SK-MEL-5 (cell line): ENCODE data around the gene DOC2A. TPM values are rescaled to one million over a fixed set of nuclear protein-coding genes. Genes with fewer than 3 reads are reported as not detected.

Source experiments
- DNase-seq: peaks from one replicate; pipeline ENCODE4 v3.0.0-alpha.2; 2016; ENCODE audit warnings: low read depth, low spot score
- in situ Hi-C: cut with HindIII; loops from 2 replicates; pipeline ENCODE4 v1.10.0; 2016; ENCODE audit warnings: low sequenced_read_pairs, high pct_unique_total_duplicates, low pct_unique_long_range_greater_than_20kb
- total RNA-seq: library from RNA; depleted of rRNA; stranded (reverse); fragments of >200 nt; shearing (Covaris generic); gene quantifications from 2 replicates; pipeline ENCODE4 v1.2.3, GENCODE V29; 2014

Gene DOC2A
- total RNA-seq, 1 experiment from 2014 or later, result 2.1 TPM

DNA sequence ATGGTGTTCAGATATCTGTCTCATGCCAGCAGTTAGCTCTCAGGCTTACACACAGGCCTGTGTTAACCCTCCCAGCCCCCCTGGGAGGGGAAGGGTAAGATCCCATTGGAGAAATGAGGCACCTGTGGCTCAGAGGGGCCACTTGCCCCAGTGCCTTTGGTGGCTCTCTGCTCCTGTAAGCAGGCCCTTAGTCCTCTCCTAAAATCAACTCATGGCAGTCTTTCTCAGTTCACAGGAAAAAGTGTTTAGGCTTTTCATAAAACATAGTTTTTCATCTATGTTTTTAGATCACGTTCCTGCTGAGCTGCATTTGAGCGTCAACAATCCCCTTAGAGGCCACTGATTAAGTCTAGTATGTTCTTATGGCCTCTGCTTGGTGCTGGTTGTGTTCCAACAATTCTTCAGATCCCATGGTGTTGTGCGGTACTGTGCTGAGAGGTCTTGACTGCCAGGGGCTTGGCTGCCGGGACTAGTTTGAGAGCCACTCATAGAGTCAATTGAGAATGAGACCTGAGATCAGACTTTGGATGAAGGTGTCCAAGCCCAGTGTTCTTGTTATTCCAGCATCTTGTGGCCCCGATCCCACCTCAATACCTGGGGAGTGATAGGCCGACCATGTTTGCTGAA lies 26.6 kb downstream of the DOC2A start:
- no peak for DNase-seq
- in situ Hi-C loops, result no loop called here

DNA sequence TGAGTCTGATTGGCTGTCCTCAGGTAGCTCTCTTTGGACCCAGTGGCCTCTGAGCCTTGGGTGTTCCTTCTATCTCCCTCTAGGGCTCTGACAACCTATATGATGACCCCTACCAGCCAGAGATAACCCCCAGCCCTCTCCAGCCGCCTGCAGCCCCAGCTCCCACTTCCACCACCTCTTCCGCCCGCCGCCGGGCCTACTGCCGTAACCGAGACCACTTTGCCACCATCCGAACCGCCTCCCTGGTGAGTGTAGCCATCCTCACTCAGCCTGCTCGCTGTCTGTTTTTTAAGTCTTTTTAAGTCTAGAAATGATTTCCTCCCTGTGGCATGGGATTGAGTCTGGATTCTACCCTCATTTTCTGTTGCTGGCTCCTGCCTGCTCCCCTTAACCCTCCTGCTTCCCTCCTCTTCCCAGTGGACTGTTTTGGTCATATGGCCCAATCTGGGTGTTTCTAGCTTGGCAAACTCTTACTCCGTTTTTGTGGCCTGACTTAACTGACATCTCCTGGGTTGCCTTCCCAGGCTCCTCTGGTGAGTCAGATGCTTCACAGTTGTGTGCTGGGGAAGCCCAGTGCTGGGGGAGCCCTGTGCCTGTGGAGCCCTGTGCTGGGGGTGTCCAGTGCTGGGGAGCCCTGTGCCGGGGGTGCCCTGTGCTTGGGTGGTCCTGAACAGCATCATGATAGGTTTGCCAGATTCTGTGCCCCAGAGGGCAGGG lies 27.2 kb downstream of the DOC2A start:
- in situ Hi-C loops, result no loop called here
- no peak for DNase-seq

DNA sequence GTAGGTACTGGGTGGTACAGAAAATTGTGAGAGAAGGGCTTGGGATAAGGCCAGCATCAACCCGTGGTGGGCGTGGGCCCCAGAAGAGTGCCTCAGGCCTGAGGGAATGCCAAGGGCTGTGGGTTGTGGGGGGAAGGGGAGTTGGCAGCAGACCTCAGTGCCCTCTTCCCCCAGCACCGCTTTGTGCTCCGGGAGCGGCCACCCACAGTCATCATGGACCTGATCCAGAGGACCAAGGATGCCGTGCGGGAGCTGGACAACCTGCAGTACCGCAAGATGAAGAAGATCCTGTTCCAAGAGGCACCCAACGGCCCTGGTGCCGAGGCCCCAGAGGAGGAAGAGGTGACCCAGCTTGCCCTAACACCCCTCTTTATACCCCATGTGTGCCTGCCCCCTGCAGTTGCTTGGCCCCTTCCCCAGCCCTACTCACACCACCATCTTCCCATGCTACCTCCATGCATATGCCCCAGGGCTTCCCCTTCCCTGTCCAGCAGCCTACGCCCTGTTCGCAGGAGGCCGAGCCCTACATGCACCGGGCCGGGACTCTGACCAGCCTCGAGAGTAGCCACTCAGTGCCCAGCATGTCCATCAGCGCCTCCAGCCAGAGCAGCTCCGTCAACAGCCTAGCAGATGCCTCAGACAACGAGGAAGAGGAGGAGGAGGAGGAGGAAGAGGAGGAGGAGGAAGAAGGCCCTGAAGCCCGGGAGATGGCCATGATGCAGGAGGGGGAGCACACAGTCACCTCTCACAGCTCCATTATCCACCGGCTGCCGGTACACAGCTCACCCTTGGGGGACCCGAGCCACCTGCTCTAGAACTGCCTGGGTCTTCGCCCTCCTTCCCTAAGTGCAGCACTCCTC lies 28.0 kb downstream of the DOC2A start:
- in situ Hi-C loops, result no loop called here
- no peak for DNase-seq

DNA sequence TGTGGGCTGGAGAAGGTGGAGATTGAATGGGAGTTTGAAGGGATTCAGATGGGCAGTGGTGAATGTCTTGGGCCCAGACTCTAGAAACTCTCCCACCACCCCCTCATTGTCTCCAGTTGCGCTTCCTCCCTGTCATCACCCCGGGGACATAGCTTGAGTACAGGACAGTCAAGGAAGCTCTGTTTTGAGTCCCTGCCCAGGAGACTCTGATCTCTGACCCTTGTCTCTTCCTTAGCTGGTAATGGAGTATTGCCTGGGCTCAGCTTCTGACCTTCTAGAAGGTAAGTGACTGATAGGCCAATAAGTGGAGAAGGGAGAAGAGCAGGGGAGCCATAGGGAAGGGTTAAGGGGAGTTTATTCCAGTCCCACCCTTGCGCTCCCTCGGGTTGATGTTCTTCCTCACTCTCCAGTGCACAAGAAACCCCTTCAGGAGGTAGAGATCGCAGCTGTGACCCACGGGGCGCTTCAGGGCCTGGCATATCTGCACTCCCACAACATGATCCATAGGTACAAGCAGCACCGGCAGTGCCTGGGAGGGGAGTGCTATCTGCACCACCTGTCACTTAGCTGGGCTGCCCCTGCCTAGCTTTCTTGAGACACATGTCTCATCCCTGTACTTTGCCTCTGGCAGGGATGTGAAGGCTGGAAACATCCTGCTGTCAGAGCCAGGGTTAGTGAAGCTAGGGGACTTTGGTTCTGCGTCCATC lies 32.1 kb downstream of the DOC2A start:
- in situ Hi-C loops, result no loop called here
- DNase-seq, result no peak

DNA sequence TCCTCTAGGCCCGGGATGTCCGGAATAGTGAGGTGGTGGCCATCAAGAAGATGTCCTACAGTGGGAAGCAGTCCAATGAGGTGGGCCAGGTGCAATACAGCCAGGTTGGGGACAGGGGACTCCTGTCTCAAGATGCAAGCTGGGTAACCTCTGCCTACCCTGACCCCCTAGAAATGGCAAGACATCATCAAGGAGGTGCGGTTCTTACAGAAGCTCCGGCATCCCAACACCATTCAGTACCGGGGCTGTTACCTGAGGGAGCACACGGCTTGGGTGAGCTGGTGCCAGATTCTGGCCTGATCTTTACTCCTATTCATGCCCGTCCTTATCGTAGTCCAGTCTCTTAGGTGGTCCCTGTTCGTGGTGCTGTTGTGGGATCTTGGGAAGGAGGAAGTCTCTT lies 32.7 kb downstream of the DOC2A start:
- in situ Hi-C loops, result no loop called here
- no peak for DNase-seq

DNA sequence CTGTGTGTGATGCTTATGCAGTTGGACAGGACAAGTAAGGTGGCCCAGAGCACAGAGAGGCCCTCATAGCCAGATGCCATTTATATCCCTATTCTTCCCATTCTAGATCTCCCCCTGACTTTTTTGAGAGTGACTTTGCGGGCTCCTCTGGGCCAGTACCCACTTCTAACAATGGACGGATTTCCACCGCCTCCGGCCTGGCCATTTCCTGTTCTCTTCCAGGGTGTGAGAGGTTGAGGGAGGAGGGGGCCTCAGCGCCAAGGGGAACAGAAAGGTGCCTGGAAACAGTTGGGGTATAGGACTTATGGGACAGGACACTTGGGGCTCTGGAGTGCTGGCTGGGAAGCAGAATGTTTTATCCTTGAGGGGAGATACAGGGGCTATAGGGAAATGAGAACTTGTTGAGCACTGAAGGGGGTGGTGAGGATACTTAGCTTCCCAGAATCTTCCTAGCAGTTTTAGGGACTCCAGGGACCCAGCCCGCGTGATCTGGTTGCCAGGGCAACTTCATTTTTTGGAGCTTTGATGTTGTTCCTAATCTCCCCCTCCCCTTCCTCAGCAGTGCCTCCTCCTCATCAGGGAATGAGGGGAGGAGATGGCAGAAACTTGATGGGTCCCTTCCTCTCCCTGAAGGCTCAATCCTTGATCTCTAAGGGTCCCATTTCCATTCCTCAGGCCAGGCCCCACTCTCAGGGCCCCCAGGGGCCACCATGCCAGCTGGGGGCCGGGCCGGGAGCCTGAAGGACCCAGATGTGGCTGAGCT lies 33.6 kb downstream of the DOC2A start:
- no peak for DNase-seq
- in situ Hi-C loops, result no loop called here

DNA sequence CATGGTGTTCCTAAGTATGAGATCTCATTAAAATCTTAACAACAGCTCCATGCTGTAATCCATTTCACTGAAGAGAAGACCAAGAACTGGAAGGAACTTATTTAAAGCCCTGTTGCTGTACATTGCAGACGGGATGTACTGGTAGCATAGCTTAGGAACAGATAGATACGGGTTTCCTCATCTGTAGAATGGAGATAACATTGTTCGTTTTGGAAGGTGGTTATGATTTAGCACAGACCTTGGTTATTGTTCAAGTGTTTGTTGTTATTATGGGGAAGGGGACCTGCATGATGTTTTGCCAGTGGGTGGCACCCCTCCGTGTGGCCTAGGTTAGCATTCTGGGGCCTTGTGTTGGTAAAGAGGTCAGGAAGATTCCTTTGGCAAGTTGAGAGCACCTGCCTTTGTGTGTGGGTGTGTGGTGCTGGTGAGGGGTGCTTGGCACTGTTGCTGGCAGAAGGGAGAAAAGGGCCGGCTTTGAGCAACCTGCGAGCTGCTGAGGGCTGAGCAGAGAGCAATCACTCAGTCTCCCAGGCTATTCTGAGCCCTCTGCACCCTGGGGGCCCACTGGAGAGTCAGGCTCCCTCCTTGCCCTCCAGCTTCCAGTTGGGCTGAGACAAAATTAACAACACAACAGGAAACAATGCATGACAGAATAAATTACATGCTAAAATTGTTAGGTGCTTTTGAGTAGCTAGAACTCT lies 34.9 kb downstream of the DOC2A start:
- DNase-seq, result no peak
- in situ Hi-C loops, result no loop called here

DNA sequence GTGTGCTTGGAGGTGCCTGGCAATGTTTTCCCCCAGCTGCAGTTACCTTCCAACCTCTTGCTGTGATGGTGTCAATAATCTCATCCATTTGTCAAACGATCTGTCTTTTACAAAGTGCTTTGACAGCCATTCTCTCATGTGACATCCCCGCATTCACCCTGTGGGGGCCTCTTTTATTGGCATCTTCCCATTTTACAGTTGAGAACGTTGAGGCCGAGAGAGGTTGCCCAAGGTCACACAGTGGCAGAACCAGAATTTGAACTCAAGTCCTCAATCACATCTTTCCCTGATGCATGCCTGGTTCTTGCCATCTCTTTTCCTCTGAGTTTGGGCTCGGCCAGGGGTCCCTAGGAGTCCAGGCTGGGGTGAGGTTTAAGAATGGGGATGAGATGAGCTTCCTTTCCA lies 35.7 kb downstream of the DOC2A start:
- DNase-seq, result no peak
- in situ Hi-C loops, result no loop called here

DNA sequence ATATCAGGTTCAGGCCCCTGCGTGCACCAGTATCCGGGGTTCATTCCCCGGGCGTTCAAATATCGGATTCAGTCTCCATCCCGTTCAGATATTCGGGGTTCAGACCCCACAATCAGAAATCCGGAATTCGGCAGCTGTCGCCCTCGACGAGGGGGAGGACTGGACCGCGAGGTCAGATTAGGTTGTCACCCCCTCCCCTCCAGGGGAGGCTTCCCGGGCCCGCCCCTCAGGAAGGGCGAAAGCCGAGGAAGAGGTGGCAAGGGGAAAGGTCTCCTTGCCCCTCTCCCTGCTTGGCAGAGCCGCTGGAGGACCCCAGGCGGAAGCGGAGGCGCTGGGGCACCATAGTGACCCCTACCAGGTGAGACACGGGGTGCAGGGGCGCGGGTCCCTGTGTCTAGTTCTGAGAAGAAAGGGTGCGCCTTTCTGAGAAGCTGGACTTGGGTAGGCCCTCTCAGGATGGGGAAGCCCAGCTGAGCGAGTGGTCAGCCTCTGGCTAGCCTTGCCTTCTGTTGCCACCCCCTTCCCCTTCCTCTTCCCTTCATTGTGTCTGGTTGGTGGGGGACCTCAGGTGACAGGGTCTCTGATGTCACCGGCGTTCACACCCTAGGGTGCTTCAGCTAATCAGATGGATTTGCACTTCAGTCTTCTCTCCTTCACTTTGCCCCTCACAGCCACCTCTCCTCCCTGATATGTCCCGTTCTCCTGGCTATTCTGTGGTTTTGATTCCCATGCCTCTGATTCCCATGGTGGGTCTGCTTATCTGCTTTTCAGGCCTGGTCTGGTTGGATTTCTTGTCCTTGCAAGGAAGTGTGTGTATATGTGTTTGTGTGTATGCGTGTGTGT lies 36.3 kb downstream of the DOC2A start:
- DNase-seq, result peak; percentile 2
- in situ Hi-C loops, result no loop called here

DNA sequence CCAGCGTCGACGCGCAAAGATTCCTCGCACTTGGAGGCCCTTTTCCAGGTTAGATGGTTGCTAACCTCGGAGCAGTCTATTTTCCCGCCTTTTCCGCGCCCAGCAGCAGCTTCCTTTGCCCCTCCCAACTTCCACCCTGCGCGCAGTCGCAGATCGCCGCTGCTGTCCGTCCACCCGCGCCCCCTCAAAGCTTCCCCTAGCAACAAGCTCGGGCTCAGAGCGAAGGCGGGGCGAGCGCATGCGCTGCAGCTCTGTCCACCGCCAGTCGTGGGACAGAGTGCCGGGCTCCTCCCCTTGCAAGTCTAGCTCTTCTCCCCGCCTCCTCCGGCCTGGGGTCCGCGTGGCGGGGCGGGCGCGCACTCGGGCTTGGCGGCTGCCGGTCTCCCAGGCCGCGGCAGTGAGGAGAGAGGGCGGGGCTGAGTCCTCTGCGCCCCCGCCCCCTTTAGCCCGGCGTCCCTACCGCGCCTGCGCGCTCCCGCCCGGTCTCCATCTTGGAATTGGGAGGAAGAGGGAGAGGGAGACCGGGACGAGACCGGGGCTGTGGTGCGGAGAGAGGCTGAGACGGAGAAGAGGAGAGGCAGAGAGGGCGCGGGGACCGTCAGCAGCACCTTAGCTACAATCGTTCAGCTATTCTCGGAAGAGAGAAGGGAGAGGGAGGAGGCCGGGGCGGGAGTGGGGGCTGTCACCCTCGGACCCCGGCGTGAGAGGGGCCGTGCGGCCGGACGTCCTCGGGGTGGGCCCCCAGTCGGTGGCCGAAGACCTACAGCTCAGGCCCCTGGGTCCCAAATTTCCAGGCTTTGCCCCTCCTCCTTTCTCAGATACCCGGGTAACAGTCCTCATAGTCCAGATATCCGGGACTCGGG lies 37.2 kb downstream of the DOC2A start, which contains the start of gene TAOK2:
Gene TAOK2, plus strand, starts transcription at position 485 of the 863 bp plus-strand sequence. CDS start 3,905 bp downstream, outside the sequence.
- peak; percentile 98 for DNase-seq
- in situ Hi-C loops, result no loop called here

DNA sequence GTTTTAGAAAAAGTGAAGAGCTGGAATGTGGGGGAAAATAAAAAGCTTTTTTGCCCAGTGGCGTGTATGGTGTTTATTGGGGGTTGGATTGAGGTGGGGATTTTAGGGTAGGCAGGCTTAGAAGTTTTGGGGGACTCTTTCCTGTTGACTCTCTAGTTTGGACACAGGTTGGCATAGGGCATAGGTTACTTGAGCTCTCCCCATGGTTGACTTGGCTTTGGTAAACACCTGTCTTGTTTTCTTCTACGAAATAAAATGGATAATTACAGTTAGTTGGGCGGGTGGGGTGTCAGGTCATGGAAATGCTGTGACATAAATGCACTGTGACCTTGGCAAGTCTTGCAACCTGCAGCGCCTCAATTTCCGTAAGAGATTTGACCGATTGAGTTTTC lies 37.8 kb downstream of the DOC2A start:
- in situ Hi-C loops, result no loop called here
- DNase-seq, result no peak

DNA sequence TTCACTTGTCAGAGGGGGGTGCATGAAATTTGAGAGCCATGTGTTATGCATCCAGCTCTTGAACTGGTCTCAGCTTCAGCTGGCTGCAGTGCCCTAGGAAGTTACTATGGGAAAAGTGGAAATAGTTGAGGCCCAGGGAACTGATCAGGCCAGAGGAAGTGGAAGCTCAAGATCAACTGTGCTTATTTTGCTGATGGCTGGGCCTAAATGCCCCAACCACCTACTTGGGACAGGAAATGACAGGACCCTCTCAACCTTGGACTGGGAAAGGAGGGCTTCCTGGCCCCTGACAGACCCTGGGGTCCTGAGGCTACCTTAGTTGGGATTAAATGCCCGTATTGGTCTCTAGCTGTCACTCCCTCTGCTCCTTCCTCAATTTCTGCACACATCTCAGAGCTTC lies 38.3 kb downstream of the DOC2A start:
- DNase-seq, result no peak
- in situ Hi-C loops, result no loop called here

DNA sequence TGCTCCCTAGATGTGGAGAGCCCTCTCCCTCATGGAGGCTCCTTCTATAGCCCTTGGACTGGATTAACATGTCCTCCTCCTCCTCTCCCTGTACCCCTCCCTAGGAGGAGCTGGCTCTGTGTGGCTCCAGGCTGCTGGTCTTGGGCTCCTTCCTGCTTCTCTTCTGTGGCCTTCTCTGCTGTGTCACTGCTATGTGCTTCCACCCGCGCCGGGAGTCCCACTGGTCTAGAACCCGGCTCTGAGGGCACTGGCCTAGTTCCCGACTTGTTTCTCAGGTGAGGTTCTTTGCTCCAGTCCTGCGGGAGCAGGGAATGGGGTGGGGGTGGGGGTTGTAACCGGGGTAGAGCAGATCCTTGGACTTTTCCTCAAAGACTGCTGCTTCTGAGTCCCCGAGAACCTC lies 39.5 kb downstream of the DOC2A start:
- DNase-seq, result no peak
- in situ Hi-C loops, result no loop called here

DNA sequence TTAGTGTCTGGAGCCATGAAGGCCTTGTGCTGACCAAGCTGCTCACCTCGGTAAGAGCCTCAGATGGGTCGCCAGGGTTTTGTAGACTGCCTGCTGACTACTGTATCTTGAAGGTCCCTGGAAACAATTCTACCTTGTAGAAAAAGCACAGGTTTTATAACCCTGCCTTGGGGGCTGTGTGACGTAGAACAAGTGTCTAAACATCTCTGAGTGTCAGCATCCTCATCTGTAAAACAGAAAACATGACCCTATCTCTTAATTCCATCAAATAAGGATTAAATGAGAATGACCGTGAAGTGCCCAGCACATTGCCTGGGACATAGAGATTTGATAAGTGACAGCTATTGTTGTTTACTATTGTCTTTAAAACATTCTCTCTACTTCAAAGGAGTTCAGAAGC lies 42.6 kb downstream of the DOC2A start:
- in situ Hi-C loops, result no loop called here
- no peak for DNase-seq

DNA sequence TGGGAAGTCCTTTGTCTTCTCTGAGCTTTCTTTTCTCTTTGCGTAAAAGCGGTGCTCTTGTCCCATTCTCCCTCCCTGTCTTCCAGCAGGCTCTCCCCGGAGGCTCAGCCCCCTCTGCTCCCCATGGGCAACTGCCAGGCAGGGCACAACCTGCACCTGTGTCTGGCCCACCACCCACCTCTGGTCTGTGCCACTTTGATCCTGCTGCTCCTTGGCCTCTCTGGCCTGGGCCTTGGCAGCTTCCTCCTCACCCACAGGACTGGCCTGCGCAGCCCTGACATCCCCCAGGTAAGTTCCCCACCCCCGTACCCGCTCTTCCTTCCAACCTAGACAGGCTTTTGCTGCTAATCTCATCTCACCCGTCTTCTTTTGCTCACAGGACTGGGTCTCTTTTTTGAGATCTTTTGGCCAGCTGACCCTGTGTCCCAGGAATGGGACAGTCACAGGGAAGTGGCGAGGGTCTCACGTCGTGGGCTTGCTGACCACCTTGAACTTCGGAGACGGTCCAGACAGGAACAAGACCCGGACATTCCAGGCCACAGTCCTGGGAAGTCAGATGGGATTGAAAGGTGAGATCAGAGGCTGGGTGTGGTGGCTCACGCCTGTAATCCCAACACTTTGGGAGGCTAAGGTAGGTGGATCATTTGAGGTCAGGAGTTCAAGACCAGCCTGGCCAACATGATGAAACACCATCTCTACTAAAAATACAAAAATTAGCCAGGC lies 47.6 kb downstream of the DOC2A start:
- no peak for DNase-seq
- in situ Hi-C loops, result no loop called here
